GM19193 (cell line): Measurements from ENCODE around the gene ELK4.
A peak's percentile ranks its signal among the peaks of the same experiment; 100 is the strongest.

Experiments used
- POLR2A ChIP-seq: IDR thresholded peaks from 4 replicates; pipeline ENCODE4 v1.6.1; 2011; ENCODE audit not compliant: insufficient read depth, insufficient read length; ENCODE audit errors: extremely low read depth

ELK4 gene, protein sequence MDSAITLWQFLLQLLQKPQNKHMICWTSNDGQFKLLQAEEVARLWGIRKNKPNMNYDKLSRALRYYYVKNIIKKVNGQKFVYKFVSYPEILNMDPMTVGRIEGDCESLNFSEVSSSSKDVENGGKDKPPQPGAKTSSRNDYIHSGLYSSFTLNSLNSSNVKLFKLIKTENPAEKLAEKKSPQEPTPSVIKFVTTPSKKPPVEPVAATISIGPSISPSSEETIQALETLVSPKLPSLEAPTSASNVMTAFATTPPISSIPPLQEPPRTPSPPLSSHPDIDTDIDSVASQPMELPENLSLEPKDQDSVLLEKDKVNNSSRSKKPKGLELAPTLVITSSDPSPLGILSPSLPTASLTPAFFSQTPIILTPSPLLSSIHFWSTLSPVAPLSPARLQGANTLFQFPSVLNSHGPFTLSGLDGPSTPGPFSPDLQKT

DNA sequence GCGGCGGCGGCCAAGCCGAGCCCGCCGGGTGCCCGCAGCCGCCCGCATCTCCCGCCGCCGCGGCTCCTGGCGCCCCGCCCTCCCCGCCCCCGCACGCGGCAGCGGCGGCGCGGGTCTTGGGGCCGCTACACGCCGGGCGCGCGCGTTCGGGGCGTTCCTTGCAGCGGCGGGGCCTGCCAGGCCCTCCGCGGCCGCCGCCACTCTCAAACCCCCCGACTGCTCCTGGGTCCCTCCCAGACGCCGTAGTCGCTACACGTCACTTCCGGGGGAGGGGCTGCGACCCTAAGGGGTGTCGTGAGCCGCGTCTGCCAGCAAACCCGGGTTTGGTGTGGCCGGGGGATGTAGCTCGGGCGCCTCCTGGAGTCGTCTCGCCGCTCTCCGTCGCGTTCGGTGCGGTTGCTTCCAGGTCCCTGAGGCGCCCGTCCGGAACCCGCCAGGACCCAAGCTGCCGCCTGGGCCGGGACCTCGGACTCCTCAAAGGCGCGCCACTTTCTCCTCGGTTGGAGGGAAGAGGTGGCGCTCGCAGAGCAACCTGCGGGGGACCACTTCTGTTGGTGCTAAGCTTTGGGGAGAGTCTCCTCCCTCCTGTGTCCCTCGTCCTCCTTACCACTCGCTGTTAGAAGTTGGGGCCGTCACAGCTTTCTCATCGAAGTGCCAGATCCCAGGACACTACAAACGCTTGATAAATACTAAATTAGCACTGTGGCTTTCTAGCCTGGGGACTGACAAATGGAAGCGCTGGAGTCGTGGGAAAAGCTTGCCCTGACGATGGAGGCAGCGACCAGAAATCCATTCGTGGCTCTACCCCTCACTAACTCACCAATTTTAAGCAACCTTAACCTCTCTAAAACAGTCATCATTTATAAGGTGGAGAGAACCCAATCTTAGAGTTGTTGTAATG, at the start of gene ELK4:
ELK4 (minus strand) TSS at position 244 of the 901 bp plus-strand sequence. CDS start 8,129 bp downstream, outside the sequence.
- TF ChIP-seq POLR2A: peak; percentile 89

DNA sequence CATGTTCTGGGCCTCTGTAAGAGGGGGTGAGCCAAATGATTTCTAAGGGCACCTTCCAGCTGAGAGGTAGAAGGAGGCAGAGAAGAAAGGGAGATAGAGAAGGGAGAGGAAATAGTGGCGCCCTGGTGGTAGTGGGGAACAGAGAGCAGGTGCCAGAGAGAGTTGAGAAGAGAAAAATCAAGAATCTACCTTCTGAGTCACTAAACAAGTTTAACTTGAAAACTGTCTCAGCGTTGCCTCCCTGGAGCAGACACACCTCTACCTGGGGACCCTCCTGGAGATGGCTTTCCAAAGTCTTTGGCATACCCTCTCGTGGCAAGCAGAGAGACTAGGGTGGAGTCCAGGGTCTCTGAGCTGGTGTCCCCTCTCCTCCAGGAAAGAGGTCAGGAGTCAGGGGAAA, 49.6 kb upstream of the ELK4 start:
- TF ChIP-seq POLR2A: no peak

DNA sequence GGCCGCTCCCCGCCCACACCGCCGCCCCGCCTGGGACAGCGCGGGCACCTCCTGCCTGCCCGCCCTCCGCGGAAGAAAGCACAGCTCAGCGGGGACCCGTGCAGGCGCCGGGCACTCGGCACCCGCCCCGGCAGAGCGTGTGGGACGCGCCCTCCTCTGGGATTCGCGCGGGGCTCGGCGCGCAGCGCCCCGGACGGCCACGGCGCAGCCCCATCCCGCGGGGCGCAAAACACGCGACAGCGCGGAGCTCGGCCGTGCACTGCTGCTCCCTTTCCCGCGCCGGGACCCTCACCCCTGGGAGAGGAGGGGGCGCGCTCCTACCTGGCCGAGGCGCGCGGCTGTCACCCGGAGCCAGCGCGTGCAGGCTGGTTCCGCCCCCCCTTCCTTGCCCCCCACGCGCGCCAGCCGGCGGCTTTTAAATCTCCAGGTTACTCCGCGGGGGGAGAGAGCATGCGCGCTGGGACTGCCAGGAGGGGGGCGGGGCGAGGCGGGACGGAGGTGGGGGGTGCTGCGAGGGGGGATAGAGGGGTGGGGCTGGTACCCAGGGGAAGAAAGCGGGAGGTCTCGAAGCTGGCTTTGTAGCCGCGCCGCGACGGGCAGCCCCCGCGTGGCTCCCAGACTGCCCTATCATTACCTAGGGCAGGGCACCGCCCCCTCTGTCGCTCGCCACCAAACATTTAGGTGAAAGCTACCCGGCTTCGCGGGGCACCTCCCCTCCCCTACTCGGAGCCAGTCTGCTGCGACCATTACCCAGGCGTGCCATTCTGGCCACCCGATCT, 48.5 kb upstream of the ELK4 start, which contains the start of gene SLC45A3:
SLC45A3 (minus strand) TSS at position 437 of the 779 bp plus-strand sequence. CDS start 15,853 bp downstream, outside the sequence.
- TF ChIP-seq POLR2A: no peak

DNA sequence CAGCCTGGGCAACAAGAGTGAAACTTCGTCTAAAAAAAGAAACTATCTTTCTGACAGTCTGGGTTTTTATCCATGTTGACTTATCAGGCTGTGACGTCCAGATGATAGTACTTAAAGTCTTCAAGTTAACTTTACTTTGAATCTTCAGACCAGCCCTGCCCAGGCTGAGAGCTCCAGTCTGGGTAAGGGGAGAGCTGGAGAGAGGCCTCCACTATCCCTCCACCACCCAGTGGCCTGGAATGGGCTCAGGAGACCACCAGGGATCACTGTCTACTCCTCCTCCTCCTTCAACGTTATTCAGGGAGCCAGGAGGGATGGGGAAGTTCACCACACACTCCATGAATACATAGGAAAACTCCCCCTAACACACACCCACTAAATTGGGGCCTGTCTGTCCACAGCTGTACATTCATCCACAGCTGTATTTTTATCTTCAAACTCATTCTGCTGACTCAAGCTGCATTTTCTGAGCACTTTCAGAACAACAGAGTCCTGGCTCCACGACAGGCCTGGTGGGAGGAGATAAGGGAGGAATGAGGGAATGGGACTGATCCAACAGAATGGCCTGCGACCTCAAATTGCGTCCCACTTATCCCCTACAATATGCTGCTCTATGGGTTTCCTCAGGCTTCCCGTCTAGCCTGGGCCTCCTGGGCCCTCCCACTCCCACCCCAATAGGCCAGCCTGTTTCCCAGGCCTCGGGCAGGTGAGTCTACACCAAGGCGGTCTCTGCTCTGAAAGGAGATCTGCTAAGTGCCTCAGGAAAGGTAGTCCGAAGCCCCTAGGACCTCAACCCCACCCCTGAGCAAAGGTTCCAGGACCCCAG, 46.7 kb upstream of the ELK4 start:
- no peak for TF ChIP-seq POLR2A

DNA sequence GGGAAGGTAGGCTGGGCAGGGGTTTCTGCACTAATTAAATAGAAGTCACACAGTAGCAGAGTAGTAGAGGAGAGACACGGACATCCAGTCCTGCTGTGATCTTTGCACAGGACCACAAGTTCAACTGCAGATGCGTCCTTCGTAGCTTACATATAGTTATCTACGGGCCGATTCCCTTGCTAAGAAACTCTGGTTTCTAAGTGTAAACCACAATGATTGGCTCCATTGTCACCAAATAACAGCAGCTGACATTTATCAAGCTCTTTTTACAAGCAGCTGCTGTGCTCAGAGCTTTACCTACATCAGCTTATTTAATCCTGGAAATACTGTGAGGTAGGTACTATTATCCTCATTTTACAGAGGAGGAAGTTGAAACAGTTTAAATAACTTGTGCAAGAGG, 45.4 kb upstream of the ELK4 start:
- no peak for TF ChIP-seq POLR2A

DNA sequence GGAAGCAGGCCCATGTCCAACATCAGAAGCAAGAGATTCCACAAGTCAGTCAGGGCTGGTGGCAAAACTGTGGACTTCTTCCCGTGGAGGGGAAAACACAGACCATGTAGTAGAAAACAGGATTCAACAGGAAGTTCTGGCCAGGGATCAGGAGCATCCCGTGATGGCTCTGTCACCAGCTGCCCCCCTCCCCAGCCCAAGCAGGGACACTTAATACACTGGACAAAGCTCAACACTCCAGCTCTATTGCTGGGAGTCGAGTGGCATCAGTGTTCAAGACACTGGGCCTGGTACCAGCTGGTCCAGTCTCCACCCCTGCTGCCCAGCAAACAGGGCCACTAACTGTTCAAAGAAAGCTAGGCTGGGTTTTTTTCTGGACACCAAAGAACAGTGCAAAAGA, 44.8 kb upstream of the ELK4 start:
- no peak for TF ChIP-seq POLR2A

DNA sequence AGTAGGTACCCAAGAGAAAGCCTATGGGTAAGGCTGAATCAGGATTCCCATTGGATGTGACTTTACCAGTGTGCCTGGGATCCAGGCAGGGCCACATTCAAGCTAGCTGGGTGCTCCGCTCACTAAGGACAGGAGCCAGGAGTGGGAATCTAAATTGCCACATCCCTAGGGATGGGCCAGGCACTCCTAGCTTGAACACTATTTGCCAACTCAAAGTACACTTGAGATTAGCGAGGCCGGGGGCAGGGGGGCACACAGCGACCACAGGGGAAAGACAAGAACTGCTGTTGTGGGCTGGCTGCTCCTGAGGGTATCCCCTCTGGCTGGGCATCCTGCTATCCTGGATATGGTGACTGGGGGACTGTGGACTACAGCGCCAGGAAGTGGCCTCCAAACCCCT, 44.2 kb upstream of the ELK4 start:
- no peak for TF ChIP-seq POLR2A

DNA sequence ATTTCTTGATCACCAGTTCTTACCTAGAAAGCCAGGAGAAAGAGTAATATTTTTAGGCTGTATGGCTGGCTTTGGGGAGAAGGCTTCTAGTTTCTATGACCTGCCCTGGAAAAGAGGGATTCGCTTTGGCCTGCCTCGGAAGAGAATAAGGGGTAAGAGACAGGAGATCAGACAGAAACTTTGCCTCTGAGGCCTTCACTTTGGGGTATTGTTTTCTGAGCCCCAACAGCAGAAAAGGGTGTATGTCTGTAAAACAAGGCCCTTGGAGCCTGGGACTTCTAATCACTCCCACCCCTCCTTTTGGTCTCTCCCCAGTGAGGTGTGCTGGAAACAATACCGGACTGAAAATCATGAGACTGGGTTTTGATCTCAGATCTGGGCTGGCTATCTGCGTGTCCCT, 43.4 kb upstream of the ELK4 start:
- no peak for TF ChIP-seq POLR2A

DNA sequence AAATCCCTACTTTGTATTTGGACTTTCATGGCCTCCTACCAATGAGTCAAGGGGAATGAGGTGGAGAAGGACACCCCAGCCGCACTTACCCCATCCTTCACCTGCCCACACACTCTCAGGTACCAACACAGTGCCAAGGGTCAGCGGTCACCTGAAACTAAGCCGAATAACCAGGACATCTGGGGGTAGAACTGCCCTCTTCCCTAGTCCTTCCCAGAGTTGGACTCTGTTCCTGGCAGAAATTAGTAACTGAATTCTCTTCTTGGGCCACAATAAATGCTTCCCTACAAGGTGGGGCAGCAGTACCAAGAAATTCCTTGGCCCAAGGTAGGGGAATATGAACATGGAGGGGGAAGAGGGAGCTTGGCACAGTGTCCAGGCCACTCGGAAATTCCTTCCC, 41.2 kb upstream of the ELK4 start:
- no peak for TF ChIP-seq POLR2A

DNA sequence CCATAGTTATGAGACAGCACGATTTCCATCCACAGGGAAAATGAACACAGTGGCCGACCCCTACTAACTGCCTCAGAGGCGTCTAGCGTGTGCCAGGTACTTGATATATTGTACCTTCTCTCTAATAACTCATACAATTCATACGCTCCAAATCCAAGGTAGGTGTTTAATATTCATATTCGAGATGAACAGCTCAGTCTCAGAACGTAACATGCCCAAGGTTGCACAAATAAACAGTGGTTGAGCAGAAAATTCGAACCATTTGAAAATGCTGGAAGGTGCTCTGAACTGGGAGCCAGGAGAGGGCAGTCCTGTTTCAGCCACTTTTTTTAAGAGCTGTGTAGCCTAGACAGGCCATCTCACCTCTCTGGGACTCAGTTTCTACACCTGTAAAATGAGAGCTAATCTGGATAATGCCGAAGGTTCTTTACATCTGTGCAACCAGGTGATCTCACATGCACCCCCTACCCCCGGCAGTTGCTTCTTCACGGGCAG, 40.6 kb upstream of the ELK4 start:
- TF ChIP-seq POLR2A: no peak

DNA sequence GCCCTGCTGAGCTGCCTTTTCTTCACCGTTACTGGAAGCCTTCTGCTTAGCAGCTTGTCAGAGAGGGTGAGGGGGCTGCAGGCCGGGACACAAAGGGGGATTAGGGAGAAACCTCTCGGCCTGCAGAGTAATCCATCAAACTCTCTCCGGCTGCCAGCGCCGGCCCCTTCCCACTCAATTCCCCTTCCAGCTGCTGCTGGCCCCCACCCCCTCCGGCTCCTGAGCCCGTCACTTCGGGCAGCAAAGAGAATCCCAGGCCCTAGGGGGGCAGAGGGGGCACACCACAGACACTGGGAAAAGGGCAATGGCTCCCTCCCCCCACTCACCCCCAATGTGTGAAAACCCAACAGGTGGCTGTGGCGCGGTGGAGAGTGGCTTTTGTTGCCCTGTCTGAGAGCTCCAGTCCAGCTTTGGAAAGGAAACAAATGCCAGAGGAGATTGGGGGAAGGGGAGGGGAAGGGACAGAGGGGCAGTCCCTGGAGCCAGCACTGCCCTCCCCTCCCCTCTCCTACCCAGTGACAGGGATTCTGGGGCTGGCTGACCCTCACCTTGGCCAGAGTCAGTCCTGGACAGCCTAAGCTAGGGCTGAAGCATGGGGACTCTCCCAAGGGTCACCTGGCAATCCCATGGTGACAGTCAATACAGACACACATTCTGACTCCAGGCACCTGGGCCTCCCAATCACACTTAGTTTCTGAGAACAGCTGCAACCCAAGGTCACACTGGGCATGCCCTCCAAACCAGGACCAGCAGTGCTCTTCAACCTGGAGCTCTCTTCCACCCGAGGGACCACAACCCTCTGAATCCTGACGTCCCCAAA, 39.0 kb upstream of the ELK4 start:
- TF ChIP-seq POLR2A: no peak

DNA sequence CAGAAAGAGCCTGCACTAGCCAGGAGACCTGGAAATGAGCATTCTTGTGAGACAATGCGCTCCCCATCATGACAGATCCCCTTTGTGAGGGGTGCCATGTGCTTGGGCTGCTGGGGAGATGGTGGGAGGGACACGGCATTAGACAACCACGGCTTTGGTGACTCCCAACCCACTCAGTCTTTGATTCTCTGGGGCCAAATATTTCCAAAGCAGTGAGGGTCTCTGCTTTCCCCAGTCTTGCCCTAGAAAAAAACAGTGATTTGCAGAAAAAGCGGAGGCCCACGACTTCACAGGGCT, 38.3 kb upstream of the ELK4 start:
- no peak for TF ChIP-seq POLR2A
